Trophoblast cell (in vitro differentiated cells and primary cell): Measurements from ENCODE around the gene AKAP12.

ENCODE experiments used
- DNase-seq, 2 donors: peaks; one replicate each; pipeline ENCODE4 v3.0.0-alpha.2; 2016
- H2AFZ ChIP-seq: 2 replicates; pipeline ENCODE4 v1.6.1; 2013; ENCODE audit warnings: low read length, moderate library complexity, mild to moderate bottlenecking; ENCODE audit not compliant: insufficient read depth, poor library complexity
- H2AK5ac ChIP-seq: 2 replicates; pipeline ENCODE4 v1.6.1; 2013; ENCODE audit warnings: mild to moderate bottlenecking, low read length
- H2BK120ac ChIP-seq: 2 replicates; pipeline ENCODE4 v1.6.1; 2013; ENCODE audit warnings: low read length, mild to moderate bottlenecking, moderate library complexity; ENCODE audit not compliant: insufficient read depth, poor library complexity
- H2BK12ac ChIP-seq: 2 replicates; pipeline ENCODE4 v1.6.1; 2013; ENCODE audit warnings: mild to moderate bottlenecking, low read length, moderate library complexity
- H2BK5ac ChIP-seq: 2 replicates; pipeline ENCODE4 v1.6.1; 2013; ENCODE audit warnings: low read length, low read depth, moderate library complexity, mild to moderate bottlenecking; ENCODE audit not compliant: poor library complexity
- H3K14ac ChIP-seq: 2 replicates; pipeline ENCODE4 v1.6.1; 2013; ENCODE audit warnings: mild to moderate bottlenecking, low read length
- H3K18ac ChIP-seq: 2 replicates; pipeline ENCODE4 v1.6.1; 2013; ENCODE audit warnings: mild to moderate bottlenecking, low read length
- H3K23ac ChIP-seq: 2 replicates; pipeline ENCODE4 v1.6.1; 2013; ENCODE audit warnings: low read length
- H3K27ac ChIP-seq: 2 replicates; pipeline ENCODE4 v1.5.1; 2013; ENCODE audit warnings: low read depth, mild to moderate bottlenecking, inconsistent platforms, low read length, moderate library complexity
- H3K27me3 ChIP-seq: 2 replicates; pipeline ENCODE4 v1.6.1; 2013; ENCODE audit warnings: inconsistent platforms, mild to moderate bottlenecking, low read length, moderate library complexity; ENCODE audit not compliant: insufficient read depth
- H3K36me3 ChIP-seq, 2 experiments: 1 replicate in 1 of 2; 2 replicates in 1 of 2; pipeline ENCODE4 v1.6.1; 2013; ENCODE audit warnings: low read length in 2 of 2, mild to moderate bottlenecking in 2 of 2, moderate library complexity in 1 of 2; ENCODE audit not compliant: insufficient read depth in 2 of 2, control insufficient read depth in 1 of 2
- H3K4ac ChIP-seq: 2 replicates; pipeline ENCODE4 v1.6.1; 2013; ENCODE audit warnings: low read depth, mild to moderate bottlenecking, low read length, moderate library complexity
- H3K4me1 ChIP-seq, 2 experiments: 1 replicate in 1 of 2; 2 replicates in 1 of 2; pipeline ENCODE4 v1.6.1; 2013; ENCODE audit warnings: low read length in 2 of 2, mild to moderate bottlenecking in 2 of 2, moderate library complexity in 1 of 2; ENCODE audit not compliant: insufficient read depth in 2 of 2, control insufficient read depth in 1 of 2
- H3K4me2 ChIP-seq: 2 replicates; pipeline ENCODE4 v1.6.1; 2013; ENCODE audit warnings: inconsistent platforms, mild to moderate bottlenecking, low read length, moderate library complexity
- H3K4me3 ChIP-seq: 2 replicates; pipeline ENCODE4 v1.5.1; 2013; ENCODE audit warnings: mild to moderate bottlenecking, low read depth, low read length, inconsistent platforms
- H3K79me1 ChIP-seq: one replicate; pipeline ENCODE4 v1.6.1; 2013; ENCODE audit warnings: low read length
- H3K79me2 ChIP-seq: 2 replicates; pipeline ENCODE4 v1.6.1; 2013; ENCODE audit warnings: low read length, mild to moderate bottlenecking; ENCODE audit not compliant: control insufficient read depth, insufficient read depth, poor library complexity
- H3K9ac ChIP-seq: 2 replicates; pipeline ENCODE4 v1.6.1; 2013; ENCODE audit warnings: mild to moderate bottlenecking, low read length
- H3K9me3 ChIP-seq: 2 replicates; pipeline ENCODE4 v1.6.1; 2013; ENCODE audit warnings: low read depth, mild to moderate bottlenecking, control low read depth, inconsistent platforms, low read length; ENCODE audit not compliant: insufficient read depth
- H4K12ac ChIP-seq: 2 replicates; pipeline ENCODE4 v1.6.1; 2013; ENCODE audit warnings: low read depth, mild to moderate bottlenecking, low read length, moderate library complexity
- H4K8ac ChIP-seq: 2 replicates; pipeline ENCODE4 v1.6.1; 2013; ENCODE audit warnings: low read depth, mild to moderate bottlenecking, low read length, moderate library complexity
- H4K91ac ChIP-seq: one replicate; pipeline ENCODE4 v1.6.1; 2013; ENCODE audit warnings: low read depth, mild to moderate bottlenecking, low read length, moderate library complexity
- WGBS: extraction: QIAGEN DNeasy Blood & Tissue Kit; methylation state at CpG from one replicate; pipeline ENCODE4 v1.1.7; 2013; ENCODE audit warnings: missing lambda C conversion rate; ENCODE audit not compliant: insufficient read length, insufficient coverage; ENCODE audit errors: extremely low coverage; 5-methylcytosine and 5-hydroxymethylcytosine counted together

AKAP12 gene

GRCh38 chr6:151391471-151392413, 152.0 kb downstream of the AKAP12 start, which contains the start of gene ZBTB2:
Gene ZBTB2 (minus strand): TSS chr6:151391559. CDS start chr6:151373637, 17,922 bp downstream.
- Histone ChIP-seq H3K4ac (peak within 1 kb of the TSS; percentile 99), H3K4me1 (peaks cover 0 to 3% of the 10 kb centered on the region in 2 experiments), H3K9me3 (no peaks in the 10 kb centered on the region), H3K4me3 (peak within 1 kb of the TSS; percentile 98), H4K8ac (peak within 1 kb of the TSS; percentile 100), H4K91ac (peak within 1 kb of the TSS; percentile 96), H3K9ac (peak within 1 kb of the TSS; percentile 95), H2BK5ac (peak within 1 kb of the TSS; percentile 100), H2BK120ac (peak within 1 kb of the TSS; percentile 97), H4K12ac (peak within 1 kb of the TSS; percentile 99), H3K18ac (peak within 1 kb of the TSS; percentile 99), H2BK12ac (peak within 1 kb of the TSS; percentile 74), H2AK5ac (peak within 1 kb of the TSS; percentile 99), H3K79me2 (peaks cover 25% of the 10 kb centered on the region), H3K36me3 (peaks cover 1 to 5% of the 10 kb centered on the region in 2 experiments), H3K27me3 (no peaks in the 10 kb centered on the region), H3K14ac (peak within 1 kb of the TSS; percentile 100), H3K4me2 (peak within 1 kb of the TSS; percentile 63), H3K27ac (peak within 1 kb of the TSS; percentile 100), H2AFZ (peak within 1 kb of the TSS; percentile 97), H3K23ac (no peak within 1 kb of the TSS), H3K79me1 (peaks cover 22% of the 10 kb centered on the region)
- peak; percentile 76 to 80 for DNase-seq
- WGBS = no CpG with 5 or more reads among the region's 57 CpGs

- Histone ChIP-seq H2BK12ac (no peak overlapping the region), H2AFZ (no peak overlapping the region), H2BK5ac (no peak overlapping the region), H3K36me3 (peaks cover 3 to 5% of the 10 kb centered on the region in 2 experiments), H3K79me1 (peaks cover 22% of the 10 kb centered on the region), H3K27ac (peak overlapping the region; percentile 89), H3K79me2 (peaks cover 25% of the 10 kb centered on the region), H3K27me3 (no peaks in the 10 kb centered on the region), H2AK5ac (no peak overlapping the region), H4K12ac (no peak overlapping the region), H3K14ac (no peak overlapping the region), H2BK120ac (no peak overlapping the region), H3K4me2 (peak overlapping the region; percentile 48), H3K23ac (no peak overlapping the region), H4K8ac (no peak overlapping the region), H3K4me3 (no peak overlapping the region), H3K9me3 (no peaks in the 10 kb centered on the region), H3K9ac (no peak overlapping the region), H3K4me1 (peaks cover 0 to 3% of the 10 kb centered on the region in 2 experiments), H4K91ac (no peak overlapping the region), H3K18ac (no peak overlapping the region), H3K4ac (no peak overlapping the region)
- WGBS = no CpG with 5 or more reads among the region's 3 CpGs
- DNase-seq = no peak
These were observed 152.7 kb downstream of the AKAP12 start for GRCh38 chr6:151392427-151392826.

DNA sequence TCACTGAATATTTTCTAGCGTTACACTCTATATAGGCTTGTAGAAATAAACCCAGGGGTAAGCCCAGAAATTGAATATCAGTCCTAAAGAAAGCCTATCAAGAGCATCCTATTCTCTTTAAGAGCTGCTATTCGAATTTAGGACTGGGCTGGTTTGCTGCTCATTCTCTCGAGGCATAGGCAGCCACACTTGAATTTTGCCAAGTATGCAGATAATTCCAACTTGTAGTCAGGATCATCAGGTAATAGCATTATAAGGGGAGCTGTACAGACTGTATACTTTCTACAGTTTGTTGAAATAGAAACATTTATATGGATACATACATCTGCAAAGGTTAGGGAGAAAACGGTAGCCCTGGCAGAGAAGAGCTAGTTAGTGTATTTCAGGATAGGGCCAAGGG, 153.6 kb downstream of the AKAP12 start:
- Histone ChIP-seq H4K8ac (no peak overlapping the region), H3K9me3 (no peaks in the 10 kb centered on the region), H2BK5ac (no peak overlapping the region), H2AFZ (no peak overlapping the region), H4K91ac (no peak overlapping the region), H3K4me3 (no peak overlapping the region), H3K14ac (no peak overlapping the region), H2BK12ac (no peak overlapping the region), H3K79me2 (peaks cover 25% of the 10 kb centered on the region), H2BK120ac (no peak overlapping the region), H3K79me1 (peaks cover 22% of the 10 kb centered on the region), H2AK5ac (no peak overlapping the region), H3K23ac (no peak overlapping the region), H3K27me3 (no peaks in the 10 kb centered on the region), H3K4me2 (no peak overlapping the region), H4K12ac (no peak overlapping the region), H3K27ac (no peak overlapping the region), H3K4ac (peak overlapping the region; percentile 96), H3K36me3 (peaks cover 4 to 7% of the 10 kb centered on the region in 2 experiments), H3K9ac (no peak overlapping the region), H3K18ac (no peak overlapping the region), H3K4me1 (peaks cover 0 to 3% of the 10 kb centered on the region in 2 experiments)
- DNase-seq = no peak
- no CpG with 5 or more reads among the region's 4 CpGs for WGBS

GRCh38 chr6:151399679-151400078, 159.9 kb downstream of the AKAP12 start:
- no peak overlapping the region for H3K14ac ChIP-seq
- H3K79me2 ChIP-seq = peaks cover 2% of the 10 kb centered on the region
- H2BK12ac ChIP-seq = no peak overlapping the region
- no peak overlapping the region for H4K12ac ChIP-seq
- no peak overlapping the region for H4K91ac ChIP-seq
- no peaks in the 10 kb centered on the region for H3K27me3 ChIP-seq
- H3K9me3 ChIP-seq = no peaks in the 10 kb centered on the region
- H2BK5ac ChIP-seq = no peak overlapping the region
- H3K27ac ChIP-seq = peak overlapping the region; percentile 64
- peak; percentile 77 to 99 for DNase-seq
- no peak overlapping the region for H4K8ac ChIP-seq
- no peaks in the 10 kb centered on the region for H3K79me1 ChIP-seq
- H2BK120ac ChIP-seq = no peak overlapping the region
- H2AFZ ChIP-seq = no peak overlapping the region
- H3K4me1 ChIP-seq = peaks cover 4 to 8% of the 10 kb centered on the region in 2 experiments
- no peak overlapping the region for H2AK5ac ChIP-seq
- H3K18ac ChIP-seq = no peak overlapping the region
- no peak overlapping the region for H3K9ac ChIP-seq
- WGBS = no CpG with 5 or more reads among the region's 3 CpGs
- peak overlapping the region; percentile 34 for H3K4me2 ChIP-seq
- H3K36me3 ChIP-seq = peaks cover 9 to 11% of the 10 kb centered on the region in 2 experiments
- no peak overlapping the region for H3K4me3 ChIP-seq
- H3K23ac ChIP-seq = no peak overlapping the region
- H3K4ac ChIP-seq = peak overlapping the region; percentile 24
